GM12872 (cell line): ENCODE results near the gene EN1.

ENCODE experiments used
- CTCF ChIP-seq: IDR thresholded peaks from 3 replicates; pipeline ENCODE4 v1.5.1; 2011; ENCODE audit warnings: low read depth, mild to moderate bottlenecking, low read length, moderate library complexity; ENCODE audit not compliant: insufficient read depth

EN1 gene

GRCh38 chr2:118806797-118807667 lies 40.4 kb downstream of the EN1 start:
- no peak for TF ChIP-seq CTCF

- TF ChIP-seq CTCF, result no peak
These were observed 42.3 kb downstream of the EN1 start for GRCh38 chr2:118805064-118805690.

- TF ChIP-seq CTCF, result no peak
These were observed 44.4 kb downstream of the EN1 start for GRCh38 chr2:118803012-118803411.

- no peak for TF ChIP-seq CTCF
These were observed 46.3 kb downstream of the EN1 start for GRCh38 chr2:118801151-118801550.

- TF ChIP-seq CTCF, result no peak
These were observed 46.7 kb downstream of the EN1 start for GRCh38 chr2:118800736-118801135.

- no peak for TF ChIP-seq CTCF
These were observed 52.9 kb downstream of the EN1 start for GRCh38 chr2:118794546-118794945.
